Stimulated activated naive B cell treated with anti-CD40 and anti-IgM and Interleukin-4, amounts not matched to agents 10 μg/mL and 1 μg/mL and 100 μg/mL, for 72 hours (primary cell): ENCODE data around the gene CTAGE15.
"Not testable (repeated sequence)": the region's sequence is repeated elsewhere in the genome, so short reads cannot be mapped to it uniquely, and the experiment has no call there.

Experiments used
- ATAC-seq, 2 donors: fragments of 150-1000 bp; cut with Tn5 transposase; replicated peaks; 2 replicates each; pipeline ENCODE4 v1.10.0; 2021; ENCODE audit warnings: moderate library complexity in 1 of 2
- DNase-seq: peaks from one replicate; pipeline ENCODE4 v3.0.0; 2021
- H3K27ac Mint-ChIP-seq: one replicate; pipeline ENCODE4 v1.8.0; 2022; ENCODE audit warnings: mild to moderate bottlenecking, mixed read lengths
- H3K27me3 Mint-ChIP-seq, 2 donors: one replicate each; pipeline ENCODE4 v1.8.0; 2022; ENCODE audit warnings: mixed read lengths in 2 of 2
- H3K36me3 Mint-ChIP-seq, 2 donors: one replicate each; pipeline ENCODE4 v1.8.0; 2022; ENCODE audit warnings: mixed read lengths in 2 of 2, mild to moderate bottlenecking in 1 of 2
- H3K4me1 Mint-ChIP-seq, 2 donors: one replicate each; pipeline ENCODE4 v1.8.0; 2022; ENCODE audit warnings: mixed read lengths in 2 of 2, mild to moderate bottlenecking in 1 of 2
- H3K4me3 Mint-ChIP-seq, 2 donors: one replicate each; pipeline ENCODE4 v1.8.0; 2022; ENCODE audit warnings: mild to moderate bottlenecking in 2 of 2, mixed read lengths in 2 of 2, moderate library complexity in 1 of 2
- H3K9me3 Mint-ChIP-seq, 2 donors: one replicate each; pipeline ENCODE4 v1.8.0; 2022; ENCODE audit warnings: mixed read lengths in 2 of 2, mild to moderate bottlenecking in 1 of 2

The CTAGE15 gene

GRCh38 chr7:143603549-143603948, 31.9 kb downstream of the CTAGE15 start:
- not testable (repeated sequence) for ATAC-seq, H3K9me3 Mint-ChIP-seq, H3K36me3 Mint-ChIP-seq, H3K27ac Mint-ChIP-seq, H3K4me1 Mint-ChIP-seq, H3K27me3 Mint-ChIP-seq, H3K4me3 Mint-ChIP-seq, DNase-seq

- not testable (repeated sequence) for H3K9me3 Mint-ChIP-seq, H3K4me1 Mint-ChIP-seq, H3K27me3 Mint-ChIP-seq, ATAC-seq, H3K4me3 Mint-ChIP-seq, H3K27ac Mint-ChIP-seq, DNase-seq, H3K36me3 Mint-ChIP-seq
Measured at GRCh38 chr7:143606088-143606487, 34.5 kb downstream of the CTAGE15 start.

GRCh38 chr7:143615545-143615944, 43.9 kb downstream of the CTAGE15 start:
- not testable (repeated sequence) for H3K9me3 Mint-ChIP-seq, H3K4me1 Mint-ChIP-seq, H3K27me3 Mint-ChIP-seq

GRCh38 chr7:143617204-143617603, 45.6 kb downstream of the CTAGE15 start:
- H3K27me3 Mint-ChIP-seq, ATAC-seq, H3K4me3 Mint-ChIP-seq, H3K27ac Mint-ChIP-seq, H3K36me3 Mint-ChIP-seq, H3K4me1 Mint-ChIP-seq, DNase-seq, H3K9me3 Mint-ChIP-seq: not testable (repeated sequence)

More at GRCh38 chr7:143615545-143615944, 43.9 kb downstream of the CTAGE15 start:
- H3K27ac Mint-ChIP-seq, H3K36me3 Mint-ChIP-seq, H3K4me3 Mint-ChIP-seq, DNase-seq, ATAC-seq: not testable (repeated sequence)

- H3K27me3 Mint-ChIP-seq, H3K9me3 Mint-ChIP-seq, H3K4me1 Mint-ChIP-seq, H3K4me3 Mint-ChIP-seq, H3K36me3 Mint-ChIP-seq, DNase-seq, H3K27ac Mint-ChIP-seq: not testable (repeated sequence)
- ATAC-seq, result peak; percentile 26 to 31
Measured at GRCh38 chr7:143620058-143620457, 48.5 kb downstream of the CTAGE15 start.

- H3K27ac Mint-ChIP-seq, H3K9me3 Mint-ChIP-seq, H3K36me3 Mint-ChIP-seq, H3K4me1 Mint-ChIP-seq, H3K27me3 Mint-ChIP-seq: not testable (repeated sequence)
- DNase-seq, result peak; percentile 61
- peak within 1 kb of the TSS; percentile 50 to 54 for H3K4me3 Mint-ChIP-seq
- ATAC-seq, result peak; percentile 82 to 91
Measured at GRCh38 chr7:143620646-143621045, 49.0 kb downstream of the CTAGE15 start, which contains the start of gene TCAF2. Gene TCAF2, plus strand, starts transcription at chr7:143620974.

- H3K36me3 Mint-ChIP-seq, H3K27me3 Mint-ChIP-seq, DNase-seq, H3K4me3 Mint-ChIP-seq, H3K27ac Mint-ChIP-seq, H3K4me1 Mint-ChIP-seq, H3K9me3 Mint-ChIP-seq: not testable (repeated sequence)
- ATAC-seq, result peak; percentile 62 to 67
Measured at GRCh38 chr7:143621175-143621574, 49.6 kb downstream of the CTAGE15 start.

- H3K9me3 Mint-ChIP-seq, H3K36me3 Mint-ChIP-seq, H3K4me3 Mint-ChIP-seq, H3K4me1 Mint-ChIP-seq, H3K27ac Mint-ChIP-seq, DNase-seq, H3K27me3 Mint-ChIP-seq: not testable (repeated sequence)
- peak; percentile 38 to 41 for ATAC-seq
Measured at GRCh38 chr7:143622130-143622529, 50.5 kb downstream of the CTAGE15 start.
